SU-DHL-6 (cell line): Measurements from ENCODE around the gene CMTR1.
"Not testable (repeated sequence)": the region's sequence is repeated elsewhere in the genome, so short reads cannot be mapped to it uniquely, and the experiment has no call there.

ENCODE experiments used
- H2AFZ ChIP-seq: fragments of 200-600 bp; sonication (generic); 2 replicates; pipeline ENCODE4 v1.6.1; 2014; ENCODE audit warnings: low read depth, mild to moderate bottlenecking, moderate library complexity, mixed read lengths, antibody characterized with exemption, low read length; ENCODE audit not compliant: severe bottlenecking
- H3F3A ChIP-seq: fragments of 200-600 bp; shearing (Covaris generic); 2 replicates; pipeline ENCODE4 v1.6.0; 2016; ENCODE audit warnings: antibody characterized with exemption, mild to moderate bottlenecking; ENCODE audit not compliant: insufficient read depth
- H3K27ac ChIP-seq: fragments of 200-600 bp; sonication (generic); 2 replicates; pipeline ENCODE4 v1.5.1; 2016; ENCODE audit warnings: low read depth, mild to moderate bottlenecking, low read length, moderate library complexity, mixed read lengths
- H3K27me3 ChIP-seq: fragments of 200-600 bp; sonication (generic), shearing (Covaris generic); 2 replicates; pipeline ENCODE4 v1.6.0; 2014; ENCODE audit warnings: mild to moderate bottlenecking, low read length
- H3K36me3 ChIP-seq: fragments of 200-600 bp; sonication (generic); 2 replicates; pipeline ENCODE4 v1.6.1; 2014; ENCODE audit warnings: mild to moderate bottlenecking, low read length, mixed read lengths
- H3K4me2 ChIP-seq: fragments of 300-600, 200-600 bp; shearing (Covaris generic), sonication (generic); 2 replicates; pipeline ENCODE4 v1.6.0; 2014; ENCODE audit warnings: low read length, low read depth, mild to moderate bottlenecking; ENCODE audit not compliant: poor library complexity, severe bottlenecking
- H3K4me3 ChIP-seq: fragments of 200-600 bp; sonication (generic); 2 replicates; pipeline ENCODE4 v1.5.1; 2014; ENCODE audit warnings: antibody characterized with exemption, low read length, mild to moderate bottlenecking, mixed read lengths; ENCODE audit not compliant: insufficient read depth, poor library complexity, severe bottlenecking
- H3K79me2 ChIP-seq: fragments of 200-600 bp; sonication (generic); 2 replicates; pipeline ENCODE4 v1.6.1; 2014; ENCODE audit warnings: mild to moderate bottlenecking, low read length, moderate library complexity; ENCODE audit not compliant: insufficient read depth
- H3K9ac ChIP-seq: fragments of 200-600 bp; sonication (generic); 2 replicates; pipeline ENCODE4 v1.7.0; 2014; ENCODE audit warnings: mild to moderate bottlenecking, low read length
- H3K9me2 ChIP-seq: fragments of 200-600 bp; sonication (generic); replicated peaks from 2 replicates; pipeline ENCODE4 v1.6.1; 2014; ENCODE audit warnings: low read length; ENCODE audit not compliant: insufficient read depth
- H3K9me3 ChIP-seq: fragments of 200-600 bp; sonication (generic); 2 replicates; pipeline ENCODE4 v1.6.1; 2014; ENCODE audit warnings: low read length, mixed read lengths; ENCODE audit not compliant: insufficient read depth
- H4K20me1 ChIP-seq: fragments of 200-600 bp; sonication (generic); 2 replicates; pipeline ENCODE4 v1.6.1; 2014; ENCODE audit warnings: low read depth, mild to moderate bottlenecking, antibody characterized with exemption, low read length, moderate library complexity, mixed read lengths
- EZH2phosphoT487 ChIP-seq: fragments of 200-600 bp; sonication (generic), shearing (Covaris generic); conservative IDR thresholded peaks from 2 replicates; pipeline ENCODE4 v1.6.1; 2018; ENCODE audit warnings: mild to moderate bottlenecking, antibody characterized with exemption, low read length, moderate library complexity, mixed read lengths
- TF ChIP-seq, protein P1 (sequence below): fragments of 200-600 bp; sonication (generic); IDR thresholded peaks from one replicate; pipeline ENCODE4 v1.5.1; 2017; ENCODE audit warnings: antibody characterized with exemption, mild to moderate bottlenecking, low read length, moderate library complexity; ENCODE audit not compliant: insufficient read depth, poor library complexity, severe bottlenecking

CMTR1 gene

DNA sequence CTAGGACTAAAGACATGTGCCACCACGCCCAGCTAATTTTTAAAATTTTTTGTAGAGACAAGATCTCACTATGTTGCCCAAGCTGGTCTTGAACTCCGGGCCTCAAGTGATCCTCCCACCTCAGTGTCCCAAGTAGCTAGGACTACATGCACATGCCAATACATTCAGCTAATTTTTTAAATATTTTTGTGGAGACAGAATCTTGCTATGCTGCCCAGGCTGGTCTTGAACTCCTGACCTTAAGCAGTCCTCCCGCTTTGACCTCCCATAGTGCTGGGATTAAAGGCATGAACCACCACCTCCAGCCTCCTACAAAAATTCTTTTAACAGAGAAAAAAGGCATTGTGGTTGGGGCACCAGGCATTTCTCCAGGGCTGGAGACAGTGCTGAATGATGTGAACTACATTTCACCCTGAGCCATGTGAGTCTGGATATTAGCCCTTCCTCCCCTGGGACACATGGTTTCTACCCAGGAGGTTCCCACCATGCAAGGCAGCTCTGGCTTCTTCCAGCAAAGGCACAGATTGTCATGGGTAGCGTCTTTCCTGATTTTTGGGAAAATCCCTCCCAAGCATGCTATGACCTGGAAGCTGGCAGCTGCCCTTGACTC is 36.3 kb upstream of the CMTR1 start:
- Histone ChIP-seq H2AFZ (no peak overlapping the region), H3K79me2 (no peaks in the 10 kb centered on the region), H3K9me3 (no peaks in the 10 kb centered on the region), H4K20me1 (no peaks in the 10 kb centered on the region), H3K27ac (no peak overlapping the region), H3K36me3 (no peaks in the 10 kb centered on the region), H3K4me2 (no peak overlapping the region), H3F3A (no peaks in the 10 kb centered on the region), H3K9me2 (no peaks in the 10 kb centered on the region), H3K27me3 (no peaks in the 10 kb centered on the region), H3K4me3 (no peak overlapping the region), H3K9ac (no peak overlapping the region)
- TF ChIP-seq, protein P1, sequence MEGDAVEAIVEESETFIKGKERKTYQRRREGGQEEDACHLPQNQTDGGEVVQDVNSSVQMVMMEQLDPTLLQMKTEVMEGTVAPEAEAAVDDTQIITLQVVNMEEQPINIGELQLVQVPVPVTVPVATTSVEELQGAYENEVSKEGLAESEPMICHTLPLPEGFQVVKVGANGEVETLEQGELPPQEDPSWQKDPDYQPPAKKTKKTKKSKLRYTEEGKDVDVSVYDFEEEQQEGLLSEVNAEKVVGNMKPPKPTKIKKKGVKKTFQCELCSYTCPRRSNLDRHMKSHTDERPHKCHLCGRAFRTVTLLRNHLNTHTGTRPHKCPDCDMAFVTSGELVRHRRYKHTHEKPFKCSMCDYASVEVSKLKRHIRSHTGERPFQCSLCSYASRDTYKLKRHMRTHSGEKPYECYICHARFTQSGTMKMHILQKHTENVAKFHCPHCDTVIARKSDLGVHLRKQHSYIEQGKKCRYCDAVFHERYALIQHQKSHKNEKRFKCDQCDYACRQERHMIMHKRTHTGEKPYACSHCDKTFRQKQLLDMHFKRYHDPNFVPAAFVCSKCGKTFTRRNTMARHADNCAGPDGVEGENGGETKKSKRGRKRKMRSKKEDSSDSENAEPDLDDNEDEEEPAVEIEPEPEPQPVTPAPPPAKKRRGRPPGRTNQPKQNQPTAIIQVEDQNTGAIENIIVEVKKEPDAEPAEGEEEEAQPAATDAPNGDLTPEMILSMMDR = no peak

DNA sequence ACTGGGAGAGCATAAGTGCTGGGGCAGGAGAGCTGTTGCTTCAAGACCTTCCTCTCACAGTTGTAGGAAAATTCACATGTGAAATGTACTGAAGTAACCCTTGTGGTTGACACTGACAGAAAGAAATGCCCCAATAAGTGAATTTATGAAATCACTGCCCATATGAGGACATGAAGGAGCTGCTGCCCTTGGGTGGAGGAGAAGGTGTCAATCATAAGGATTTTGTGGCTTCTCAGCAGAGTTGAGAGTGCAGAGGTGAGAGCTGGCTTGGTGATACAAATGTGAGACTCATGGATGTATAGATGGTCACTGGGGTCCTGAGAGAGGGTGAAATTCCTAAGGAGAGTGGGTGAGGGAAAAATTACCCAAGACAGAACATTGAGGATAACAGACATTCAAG is 33.9 kb upstream of the CMTR1 start:
- H3K79me2 ChIP-seq = no peaks in the 10 kb centered on the region
- H4K20me1 ChIP-seq = no peaks in the 10 kb centered on the region
- no peaks in the 10 kb centered on the region for H3K9me3 ChIP-seq
- no peak overlapping the region for H3K4me2 ChIP-seq
- H3K27ac ChIP-seq = no peak overlapping the region
- H3K9ac ChIP-seq = no peak overlapping the region
- no peaks in the 10 kb centered on the region for H3K9me2 ChIP-seq
- H3K36me3 ChIP-seq = no peaks in the 10 kb centered on the region
- no peaks in the 10 kb centered on the region for H3F3A ChIP-seq
- H2AFZ ChIP-seq = no peak overlapping the region
- TF ChIP-seq EZH2phosphoT487 = no peak
- TF ChIP-seq, protein P1 = no peak
- no peak overlapping the region for H3K4me3 ChIP-seq
- no peaks in the 10 kb centered on the region for H3K27me3 ChIP-seq

DNA sequence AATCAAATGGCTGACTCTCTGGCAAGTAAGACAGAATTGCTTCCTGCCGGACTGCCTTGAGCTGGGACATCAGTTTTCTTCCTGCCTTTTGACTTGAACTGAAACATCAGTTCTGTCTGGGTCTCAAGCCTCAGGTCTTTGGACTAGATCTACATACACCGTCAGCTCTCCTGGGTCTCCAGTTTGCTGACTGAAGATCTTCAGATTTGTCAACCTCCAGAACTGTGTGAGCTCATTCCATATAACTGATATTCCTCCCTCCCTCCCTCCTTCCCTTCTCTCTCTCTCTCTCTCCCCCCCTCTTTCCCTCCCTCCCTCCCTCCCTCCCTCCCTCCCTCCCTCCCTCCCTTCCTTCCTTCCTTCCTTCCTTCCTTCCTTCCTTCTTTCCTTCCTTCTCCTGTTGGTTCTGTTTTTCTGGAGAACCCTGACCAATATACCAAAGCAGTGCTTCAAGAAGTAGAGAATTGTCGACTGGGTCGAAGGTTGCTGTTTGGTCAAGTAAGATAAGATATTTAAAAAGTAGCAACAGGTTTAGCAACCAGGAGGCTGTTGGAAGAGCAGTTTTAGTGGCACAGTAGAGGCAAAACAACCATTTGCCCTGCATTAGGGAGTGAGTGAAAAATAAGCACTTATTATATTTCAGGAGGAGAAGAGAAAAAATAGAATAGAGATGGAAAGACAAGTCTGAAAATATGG is 33.1 kb upstream of the CMTR1 start:
- TF ChIP-seq EZH2phosphoT487 = no peak
- TF ChIP-seq, protein P1 = no peak
- Histone ChIP-seq H3K79me2 (no peaks in the 10 kb centered on the region), H3K4me2 (no peak overlapping the region)

DNA sequence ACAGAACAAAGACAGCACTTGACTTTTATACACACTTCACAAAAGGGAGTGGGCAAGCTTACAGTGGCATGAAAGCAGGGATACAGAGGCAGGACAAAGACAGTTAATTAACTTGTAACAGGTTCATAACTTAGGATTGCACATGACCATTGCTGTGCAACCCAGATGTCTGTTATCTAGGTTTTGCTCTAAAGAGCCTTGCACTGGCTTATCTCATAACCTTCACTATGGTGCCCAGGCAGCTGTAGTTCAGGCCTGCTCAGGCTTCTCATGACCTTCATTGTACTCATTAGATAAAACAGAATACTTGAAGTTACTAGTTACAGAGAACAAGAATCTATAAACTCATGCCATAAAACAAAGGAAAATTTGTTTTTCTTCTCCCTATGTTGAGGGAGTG is 31.4 kb upstream of the CMTR1 start:
- not testable (repeated sequence) for H3K27ac ChIP-seq, H4K20me1 ChIP-seq, H3K9me3 ChIP-seq, H2AFZ ChIP-seq, H3K9me2 ChIP-seq, H3K36me3 ChIP-seq, H3K79me2 ChIP-seq, H3K4me3 ChIP-seq, H3K27me3 ChIP-seq, H3K4me2 ChIP-seq, H3F3A ChIP-seq, H3K9ac ChIP-seq

More for the DNA sequence above, 33.1 kb upstream of the CMTR1 start:
- H4K20me1 ChIP-seq = no peaks in the 10 kb centered on the region
- H3K27me3 ChIP-seq = no peaks in the 10 kb centered on the region
- H3K9ac ChIP-seq = no peak overlapping the region
- H3K27ac ChIP-seq = no peak overlapping the region
- H3K4me3 ChIP-seq = no peak overlapping the region
- no peaks in the 10 kb centered on the region for H3K9me2 ChIP-seq
- H3K9me3 ChIP-seq = no peaks in the 10 kb centered on the region
- H3K36me3 ChIP-seq = no peaks in the 10 kb centered on the region
- no peak overlapping the region for H2AFZ ChIP-seq
- H3F3A ChIP-seq = no peaks in the 10 kb centered on the region
